ENCODE data around the gene RAB31. TPM values are rescaled to one million over a fixed set of nuclear protein-coding genes. Genes with fewer than 3 reads are reported as not detected.
"Not testable (repeated sequence)": the region's sequence is repeated elsewhere in the genome, so short reads cannot be mapped to it uniquely, and the experiment has no call there.

The RAB31 gene
- polyA plus RNA-seq, 1 donor from 2014 or later = 16.3 TPM

DNA sequence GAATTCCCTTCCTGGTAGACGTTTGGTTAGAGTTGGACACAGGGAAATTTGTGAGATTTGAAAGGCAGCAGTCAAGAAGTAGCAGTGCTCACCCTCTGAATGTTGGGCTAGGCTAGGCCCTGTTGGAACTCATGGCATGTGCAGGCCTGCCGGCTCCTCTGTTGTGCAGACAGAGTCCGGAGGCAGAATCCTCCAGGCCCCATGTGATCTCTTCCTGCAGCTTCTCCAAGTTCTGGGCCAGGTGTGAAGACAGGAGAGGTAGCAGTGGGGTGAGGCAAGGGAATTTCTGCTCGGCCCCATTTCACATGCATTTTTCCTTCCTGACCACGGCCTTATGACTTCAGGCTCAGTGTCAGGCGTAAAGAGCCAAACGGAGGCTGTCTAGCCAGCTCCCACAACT, 36.9 kb upstream of the RAB31 start:
- H3K27me3 ChIP-seq (ENCODE audit: insufficient read depth, low read depth, low read length) = no peaks in the 10 kb centered on the region

DNA sequence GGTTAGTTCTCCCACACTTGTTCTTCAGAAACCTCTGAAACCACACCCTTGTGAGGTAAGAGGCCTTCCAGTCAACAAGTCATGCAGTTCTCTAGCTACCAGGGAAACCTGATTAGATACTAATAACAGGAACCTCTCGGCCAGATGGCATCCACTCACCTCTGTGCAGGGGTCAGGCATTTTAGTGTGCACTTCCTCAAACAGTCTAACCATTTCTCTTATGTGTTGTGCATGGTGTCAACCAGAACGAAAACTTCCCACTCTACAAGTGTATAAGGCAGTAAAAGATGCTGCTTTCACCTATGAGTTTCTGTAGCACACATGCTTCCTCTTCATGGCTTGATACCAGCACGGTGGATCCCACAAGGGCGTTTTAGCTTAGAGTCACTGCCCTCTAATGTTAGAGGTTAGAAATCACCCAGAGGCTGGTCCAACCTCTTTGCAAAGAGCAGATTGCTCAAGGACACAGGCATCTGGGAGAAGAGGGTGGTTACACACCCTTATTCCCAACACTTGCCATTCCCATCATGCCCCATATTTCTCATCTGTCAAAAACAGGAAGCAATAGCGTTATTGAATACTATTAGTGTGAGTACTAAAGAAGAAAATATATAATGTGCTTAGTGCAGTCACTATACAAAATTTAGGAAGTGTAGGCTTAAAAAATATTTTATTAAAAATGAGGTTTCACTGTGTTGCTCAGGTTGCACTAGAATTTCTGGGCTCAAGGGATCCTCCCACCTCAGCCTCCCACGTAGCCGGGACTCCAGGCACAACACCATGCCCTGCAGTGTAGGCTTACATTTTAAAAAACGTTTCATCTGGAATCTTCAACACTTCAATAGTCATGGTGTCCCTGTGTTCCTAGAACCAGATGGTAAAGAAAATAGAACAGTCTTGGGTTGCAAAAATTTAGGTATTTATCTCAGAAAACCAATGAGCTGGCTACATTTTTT, 34.5 kb upstream of the RAB31 start:
- Histone ChIP-seq H3K9ac (ENCODE audit: low read length) (no peak overlapping the region), H3K27ac (ENCODE audit: low read length) (no peak overlapping the region), H3K36me3 (ENCODE audit: insufficient read depth, low read length) (no peaks in the 10 kb centered on the region), H3K9me2 (ENCODE audit: insufficient read depth, low read length) (no peaks in the 10 kb centered on the region), H3K4me3 (ENCODE audit: low read length) (no peak overlapping the region), H3K9me3 (ENCODE audit: low read length) (no peaks in the 10 kb centered on the region), H3K79me2 (replicated peaks; ENCODE audit: insufficient read depth, low read length) (no peaks in the 10 kb centered on the region), H2AFZ (ENCODE audit: low read depth, low read length) (no peak overlapping the region), H4K20me1 (ENCODE audit: insufficient read depth) (no peaks in the 10 kb centered on the region), H3F3A (ENCODE audit: insufficient read depth, low read length, poor library complexity, severe bottlenecking) (no peaks in the 10 kb centered on the region), H3K4me2 (ENCODE audit: low read length) (no peak overlapping the region), H3K27me3 (ENCODE audit: insufficient read depth, low read depth, low read length) (no peaks in the 10 kb centered on the region)
- TF ChIP-seq EZH2 (IDR thresholded peaks at IDR 0.05; ENCODE audit: borderline replicate concordance, insufficient read depth, low read length, poor library complexity, severe bottlenecking) (no peak), SMC3 (conservative IDR thresholded peaks at IDR 0.05; ENCODE audit: poor library complexity) (no peak), RAD21 (conservative IDR thresholded peaks at IDR 0.05) (peak; percentile 16)
- TF ChIP-seq, protein P1, sequence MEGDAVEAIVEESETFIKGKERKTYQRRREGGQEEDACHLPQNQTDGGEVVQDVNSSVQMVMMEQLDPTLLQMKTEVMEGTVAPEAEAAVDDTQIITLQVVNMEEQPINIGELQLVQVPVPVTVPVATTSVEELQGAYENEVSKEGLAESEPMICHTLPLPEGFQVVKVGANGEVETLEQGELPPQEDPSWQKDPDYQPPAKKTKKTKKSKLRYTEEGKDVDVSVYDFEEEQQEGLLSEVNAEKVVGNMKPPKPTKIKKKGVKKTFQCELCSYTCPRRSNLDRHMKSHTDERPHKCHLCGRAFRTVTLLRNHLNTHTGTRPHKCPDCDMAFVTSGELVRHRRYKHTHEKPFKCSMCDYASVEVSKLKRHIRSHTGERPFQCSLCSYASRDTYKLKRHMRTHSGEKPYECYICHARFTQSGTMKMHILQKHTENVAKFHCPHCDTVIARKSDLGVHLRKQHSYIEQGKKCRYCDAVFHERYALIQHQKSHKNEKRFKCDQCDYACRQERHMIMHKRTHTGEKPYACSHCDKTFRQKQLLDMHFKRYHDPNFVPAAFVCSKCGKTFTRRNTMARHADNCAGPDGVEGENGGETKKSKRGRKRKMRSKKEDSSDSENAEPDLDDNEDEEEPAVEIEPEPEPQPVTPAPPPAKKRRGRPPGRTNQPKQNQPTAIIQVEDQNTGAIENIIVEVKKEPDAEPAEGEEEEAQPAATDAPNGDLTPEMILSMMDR (IDR thresholded peaks at IDR 0.05; ENCODE audit: poor library complexity, severe bottlenecking) = no peak

More for the DNA sequence above, 36.9 kb upstream of the RAB31 start:
- H3K9ac ChIP-seq (ENCODE audit: low read length) = no peak overlapping the region
- no peak for TF ChIP-seq POLR2AphosphoS5 (IDR thresholded peaks at IDR 0.05)
- H4K20me1 ChIP-seq (ENCODE audit: insufficient read depth) = no peaks in the 10 kb centered on the region
- H3K9me3 ChIP-seq (ENCODE audit: low read length) = no peaks in the 10 kb centered on the region
- no peak overlapping the region for H3K4me2 ChIP-seq (ENCODE audit: low read length)
- no peaks in the 10 kb centered on the region for H3K79me2 ChIP-seq (replicated peaks; ENCODE audit: insufficient read depth, low read length)
- no peak overlapping the region for H2AFZ ChIP-seq (ENCODE audit: low read depth, low read length)
- no peak overlapping the region for H3K27ac ChIP-seq (ENCODE audit: low read length)
- H3K36me3 ChIP-seq (ENCODE audit: insufficient read depth, low read length) = no peaks in the 10 kb centered on the region
- H3F3A ChIP-seq (ENCODE audit: insufficient read depth, low read length, poor library complexity, severe bottlenecking) = no peaks in the 10 kb centered on the region
- no peaks in the 10 kb centered on the region for H3K9me2 ChIP-seq (ENCODE audit: insufficient read depth, low read length)
- H3K4me3 ChIP-seq (ENCODE audit: low read length) = no peak overlapping the region

DNA sequence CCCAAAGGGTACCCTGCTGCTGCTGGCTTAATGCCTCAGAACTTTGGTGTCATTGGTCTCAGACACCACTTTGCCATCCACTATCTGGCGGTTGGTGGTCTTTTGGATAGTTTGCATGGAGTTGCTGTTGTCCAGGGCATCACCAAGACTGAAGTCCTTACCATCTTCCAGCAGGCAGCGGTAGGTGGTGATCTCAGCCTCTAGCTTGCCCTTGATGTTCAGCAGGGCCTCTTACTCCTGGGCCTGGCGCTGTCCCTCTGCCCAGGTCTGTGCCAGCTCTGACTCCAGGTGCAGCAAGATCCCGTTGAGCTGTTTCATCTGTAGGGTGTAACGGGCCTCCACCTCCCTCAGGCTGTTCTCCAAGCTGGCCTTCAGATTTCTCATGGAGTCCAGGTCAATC, 29.9 kb upstream of the RAB31 start:
- not testable (repeated sequence) for H3K36me3 ChIP-seq (ENCODE audit: insufficient read depth, low read length); H2AFZ ChIP-seq (ENCODE audit: low read depth, low read length); H3K9me2 ChIP-seq (ENCODE audit: insufficient read depth, low read length); H3K9me3 ChIP-seq (ENCODE audit: low read length); H3K27ac ChIP-seq (ENCODE audit: low read length); H3K79me2 ChIP-seq (replicated peaks; ENCODE audit: insufficient read depth, low read length); H3K9ac ChIP-seq (ENCODE audit: low read length); H3K27me3 ChIP-seq (ENCODE audit: insufficient read depth, low read depth, low read length); H3K4me2 ChIP-seq (ENCODE audit: low read length); H4K20me1 ChIP-seq (ENCODE audit: insufficient read depth); H3F3A ChIP-seq (ENCODE audit: insufficient read depth, low read length, poor library complexity, severe bottlenecking); H3K4me3 ChIP-seq (ENCODE audit: low read length)

DNA sequence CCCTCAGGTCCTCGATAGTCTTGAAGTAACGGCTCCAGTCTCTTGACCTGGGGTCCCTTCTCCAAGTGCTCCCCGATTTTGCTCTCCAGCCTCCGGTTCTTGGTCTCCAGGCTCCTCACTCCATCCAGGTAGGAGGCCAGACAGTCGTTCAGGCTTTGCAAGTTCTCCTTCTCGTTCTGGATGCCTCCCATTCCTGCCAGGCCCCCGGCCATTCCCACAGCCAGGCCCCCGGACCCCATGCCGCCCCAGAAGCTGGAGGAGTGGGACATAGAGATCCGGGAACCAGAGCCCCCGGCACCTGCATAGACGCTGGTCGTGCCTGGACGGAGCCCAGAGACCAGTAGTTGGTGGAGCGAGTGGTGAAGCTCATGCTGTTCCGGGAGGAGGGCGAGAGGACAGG, 29.0 kb upstream of the RAB31 start:
- no peaks in the 10 kb centered on the region for H3K36me3 ChIP-seq (ENCODE audit: insufficient read depth, low read length)
- H3K27me3 ChIP-seq (ENCODE audit: insufficient read depth, low read depth, low read length) = no peaks in the 10 kb centered on the region
- no peak overlapping the region for H2AFZ ChIP-seq (ENCODE audit: low read depth, low read length)
- no peaks in the 10 kb centered on the region for H3K79me2 ChIP-seq (replicated peaks; ENCODE audit: insufficient read depth, low read length)
- TF ChIP-seq, protein P2, sequence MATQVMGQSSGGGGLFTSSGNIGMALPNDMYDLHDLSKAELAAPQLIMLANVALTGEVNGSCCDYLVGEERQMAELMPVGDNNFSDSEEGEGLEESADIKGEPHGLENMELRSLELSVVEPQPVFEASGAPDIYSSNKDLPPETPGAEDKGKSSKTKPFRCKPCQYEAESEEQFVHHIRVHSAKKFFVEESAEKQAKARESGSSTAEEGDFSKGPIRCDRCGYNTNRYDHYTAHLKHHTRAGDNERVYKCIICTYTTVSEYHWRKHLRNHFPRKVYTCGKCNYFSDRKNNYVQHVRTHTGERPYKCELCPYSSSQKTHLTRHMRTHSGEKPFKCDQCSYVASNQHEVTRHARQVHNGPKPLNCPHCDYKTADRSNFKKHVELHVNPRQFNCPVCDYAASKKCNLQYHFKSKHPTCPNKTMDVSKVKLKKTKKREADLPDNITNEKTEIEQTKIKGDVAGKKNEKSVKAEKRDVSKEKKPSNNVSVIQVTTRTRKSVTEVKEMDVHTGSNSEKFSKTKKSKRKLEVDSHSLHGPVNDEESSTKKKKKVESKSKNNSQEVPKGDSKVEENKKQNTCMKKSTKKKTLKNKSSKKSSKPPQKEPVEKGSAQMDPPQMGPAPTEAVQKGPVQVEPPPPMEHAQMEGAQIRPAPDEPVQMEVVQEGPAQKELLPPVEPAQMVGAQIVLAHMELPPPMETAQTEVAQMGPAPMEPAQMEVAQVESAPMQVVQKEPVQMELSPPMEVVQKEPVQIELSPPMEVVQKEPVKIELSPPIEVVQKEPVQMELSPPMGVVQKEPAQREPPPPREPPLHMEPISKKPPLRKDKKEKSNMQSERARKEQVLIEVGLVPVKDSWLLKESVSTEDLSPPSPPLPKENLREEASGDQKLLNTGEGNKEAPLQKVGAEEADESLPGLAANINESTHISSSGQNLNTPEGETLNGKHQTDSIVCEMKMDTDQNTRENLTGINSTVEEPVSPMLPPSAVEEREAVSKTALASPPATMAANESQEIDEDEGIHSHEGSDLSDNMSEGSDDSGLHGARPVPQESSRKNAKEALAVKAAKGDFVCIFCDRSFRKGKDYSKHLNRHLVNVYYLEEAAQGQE (IDR thresholded peaks at IDR 0.05; ENCODE audit: borderline replicate concordance) = no peak
- TF ChIP-seq EZH2 (IDR thresholded peaks at IDR 0.05; ENCODE audit: borderline replicate concordance, insufficient read depth, low read length, poor library complexity, severe bottlenecking) (no peak), SMC3 (conservative IDR thresholded peaks at IDR 0.05; ENCODE audit: poor library complexity) (no peak), RAD21 (conservative IDR thresholded peaks at IDR 0.05) (no peak), EP300 (conservative IDR thresholded peaks at IDR 0.05; ENCODE audit: poor library complexity, severe bottlenecking) (no peak), POLR2AphosphoS5 (IDR thresholded peaks at IDR 0.05) (no peak), MXI1 (conservative IDR thresholded peaks at IDR 0.05; ENCODE audit: poor library complexity, severe bottlenecking) (no peak), TAF1 (IDR thresholded peaks at IDR 0.05; ENCODE audit: low read depth) (no peak)
- TF ChIP-seq, protein P1 (IDR thresholded peaks at IDR 0.05; ENCODE audit: poor library complexity, severe bottlenecking) = no peak
- H4K20me1 ChIP-seq (ENCODE audit: insufficient read depth) = no peaks in the 10 kb centered on the region
- H3K4me2 ChIP-seq (ENCODE audit: low read length) = no peak overlapping the region
- H3K27ac ChIP-seq (ENCODE audit: low read length) = no peak overlapping the region
- no peaks in the 10 kb centered on the region for H3K9me2 ChIP-seq (ENCODE audit: insufficient read depth, low read length)
- no peak overlapping the region for H3K9ac ChIP-seq (ENCODE audit: low read length)
- H3K4me3 ChIP-seq (ENCODE audit: low read length) = no peak overlapping the region
- H3F3A ChIP-seq (ENCODE audit: insufficient read depth, low read length, poor library complexity, severe bottlenecking) = no peaks in the 10 kb centered on the region
- H3K9me3 ChIP-seq (ENCODE audit: low read length) = no peaks in the 10 kb centered on the region

Data from neural cell (in vitro differentiated cells).